Parathyroid adenoma (tissue), 2 donors: ENCODE measurements around the gene STK35.

Source experiments
- H2AFZ ChIP-seq: fragments of 300-600 bp; sonication (generic); one replicate; pipeline ENCODE4 v1.7.0; 2017; ENCODE audit warnings: antibody characterized with exemption, mild to moderate bottlenecking
- H3K27ac ChIP-seq: fragments of 300-600 bp; sonication (generic); one replicate; pipeline ENCODE4 v1.7.0; 2017
- H3K27me3 ChIP-seq: fragments of 300-600 bp; sonication (generic); one replicate; pipeline ENCODE4 v1.7.0; 2017; ENCODE audit warnings: low read length; ENCODE audit not compliant: control insufficient read depth, insufficient read depth
- H3K36me3 ChIP-seq: fragments of 300-600 bp; sonication (generic); one replicate; pipeline ENCODE4 v1.7.0; 2017; ENCODE audit warnings: low read length; ENCODE audit not compliant: control insufficient read depth, insufficient read depth
- H3K4me1 ChIP-seq: fragments of 300-600 bp; sonication (generic); one replicate; pipeline ENCODE4 v1.7.0; 2017; ENCODE audit warnings: control low read depth
- H3K4me2 ChIP-seq: fragments of 300-600 bp; sonication (generic); one replicate; pipeline ENCODE4 v1.7.0; 2017; ENCODE audit warnings: low read length
- H3K4me3 ChIP-seq: fragments of 300-600 bp; sonication (generic); one replicate; pipeline ENCODE4 v1.7.0; 2017; ENCODE audit warnings: low read depth, low read length
- H3K79me2 ChIP-seq: fragments of 300-600 bp; sonication (generic); one replicate; pipeline ENCODE4 v1.7.0; 2017; ENCODE audit warnings: control low read depth
- H3K9ac ChIP-seq: fragments of 300-600 bp; sonication (generic); one replicate; pipeline ENCODE4 v1.7.0; 2017; ENCODE audit warnings: mild to moderate bottlenecking
- H3K9me3 ChIP-seq: fragments of 300-600 bp; sonication (generic); one replicate; pipeline ENCODE4 v1.7.0; 2017; ENCODE audit warnings: low read length; ENCODE audit not compliant: control insufficient read depth
- CTCF ChIP-seq: fragments of 300-600 bp; sonication (generic); IDR thresholded peaks from one replicate; pipeline ENCODE4 v1.7.0; 2017; ENCODE audit warnings: antibody characterized with exemption, mild to moderate bottlenecking
- donor health status: primary hyperparathyroidism.

Gene STK35

GRCh38 chr20:2141600-2142575, 40.3 kb downstream of the STK35 start:
- Histone ChIP-seq H3K4me1 (peaks cover 6% of the 10 kb centered on the region), H3K4me3 (no peak overlapping the region), H3K9ac (no peak overlapping the region), H3K27ac (no peak overlapping the region), H3K27me3 (no peaks in the 10 kb centered on the region), H3K4me2 (no peak overlapping the region), H2AFZ (no peak overlapping the region), H3K36me3 (no peaks in the 10 kb centered on the region), H3K79me2 (peaks cover 3% of the 10 kb centered on the region), H3K9me3 (no peaks in the 10 kb centered on the region)
- TF ChIP-seq CTCF = no peak

GRCh38 chr20:2142649-2143048, 41.0 kb downstream of the STK35 start:
- Histone ChIP-seq H3K4me3 (no peak overlapping the region), H3K36me3 (no peaks in the 10 kb centered on the region), H3K9me3 (no peaks in the 10 kb centered on the region), H3K27me3 (no peaks in the 10 kb centered on the region), H3K4me1 (peaks cover 6% of the 10 kb centered on the region), H3K27ac (no peak overlapping the region), H3K79me2 (peaks cover 3% of the 10 kb centered on the region), H3K4me2 (no peak overlapping the region), H2AFZ (no peak overlapping the region), H3K9ac (no peak overlapping the region)
- TF ChIP-seq CTCF = no peak

GRCh38 chr20:2143594-2143993, 42.0 kb downstream of the STK35 start:
- peaks cover 3% of the 10 kb centered on the region for H3K79me2 ChIP-seq
- no peak overlapping the region for H3K4me2 ChIP-seq
- H3K4me3 ChIP-seq = no peak overlapping the region
- H3K9me3 ChIP-seq = no peaks in the 10 kb centered on the region
- no peak for TF ChIP-seq CTCF
- H3K27me3 ChIP-seq = no peaks in the 10 kb centered on the region
- no peaks in the 10 kb centered on the region for H3K36me3 ChIP-seq
- no peak overlapping the region for H2AFZ ChIP-seq
- no peak overlapping the region for H3K9ac ChIP-seq
- peaks cover 6% of the 10 kb centered on the region for H3K4me1 ChIP-seq
- no peak overlapping the region for H3K27ac ChIP-seq

- Histone ChIP-seq H3K4me1 (peaks cover 2% of the 10 kb centered on the region), H3K9ac (no peak overlapping the region), H3K79me2 (peaks cover 3% of the 10 kb centered on the region), H3K36me3 (no peaks in the 10 kb centered on the region), H3K27ac (no peak overlapping the region), H3K4me2 (no peak overlapping the region), H3K27me3 (no peaks in the 10 kb centered on the region), H3K4me3 (no peak overlapping the region), H2AFZ (no peak overlapping the region), H3K9me3 (no peaks in the 10 kb centered on the region)
- TF ChIP-seq CTCF = no peak
Observed at GRCh38 chr20:2144850-2145249, 43.2 kb downstream of the STK35 start.
